Cardiac muscle cell (in vitro differentiated cells and primary cell): ENCODE data around the gene MRI1. TPM values are rescaled to one million over a fixed set of nuclear protein-coding genes. Genes with fewer than 3 reads are reported as not detected.
A peak's percentile ranks its signal among the peaks of the same experiment; 100 is the strongest.
"Not testable (repeated sequence)": the region's sequence is repeated elsewhere in the genome, so short reads cannot be mapped to it uniquely, and the experiment has no call there.

Source experiments
- DNase-seq, 2 donors: peaks; one replicate each; pipeline versions ENCODE4 v3.0.0 to v3.0.0-alpha.2; 2010 to 2017; ENCODE audit warnings: low read depth in 1 of 2, low spot score in 1 of 2
- H3K27ac ChIP-seq: fragments of 200-600 bp; sonication (generic); 2 replicates; pipeline ENCODE4 v1.5.1; 2016
- H3K27me3 ChIP-seq: fragments of 200-600 bp; sonication (generic); 2 replicates; pipeline ENCODE4 v1.6.0; 2016; ENCODE audit warnings: control low read depth
- H3K36me3 ChIP-seq: fragments of 200-600 bp; sonication (generic); 2 replicates; pipeline ENCODE4 v1.5.1; 2016; ENCODE audit warnings: control low read depth
- H3K4me1 ChIP-seq: fragments of 200-600 bp; sonication (generic); 2 replicates; pipeline ENCODE4 v1.8.1; 2017; ENCODE audit warnings: low read depth, mild to moderate bottlenecking, mixed run types
- H3K4me3 ChIP-seq: fragments of 200-600 bp; sonication (generic); 2 replicates; pipeline ENCODE4 v1.5.1; 2016; ENCODE audit warnings: mild to moderate bottlenecking
- H3K9me3 ChIP-seq: fragments of 200-600 bp; sonication (generic); 2 replicates; pipeline ENCODE4 v1.5.1; 2017; ENCODE audit warnings: low read depth, mild to moderate bottlenecking, control low read depth
- polyA plus RNA-seq: library from polyadenylated mRNA; unstranded; fragments of >200 nt; fragmentation: Nextera tagmentation; extraction: Ambion mirVana; gene quantifications from 2 replicates; pipeline ENCODE4 v1.2.1, GENCODE V29; 2016
- total RNA-seq: library from RNA; depleted of rRNA; stranded (reverse); fragments of >200 nt; gene quantifications from 2 replicates; pipeline ENCODE4 v1.2.3, GENCODE V29; 2016
- TF ChIP-seq, protein P1 (sequence below): IDR thresholded peaks from 2 replicates; pipeline ENCODE4 v1.5.1; 2012; ENCODE audit warnings: low read depth, mild to moderate bottlenecking, low read length

Gene MRI1
- total and polyA plus RNA-seq, 2 experiments from 2014 or later, result 24.8 to 92.4 TPM

DNA sequence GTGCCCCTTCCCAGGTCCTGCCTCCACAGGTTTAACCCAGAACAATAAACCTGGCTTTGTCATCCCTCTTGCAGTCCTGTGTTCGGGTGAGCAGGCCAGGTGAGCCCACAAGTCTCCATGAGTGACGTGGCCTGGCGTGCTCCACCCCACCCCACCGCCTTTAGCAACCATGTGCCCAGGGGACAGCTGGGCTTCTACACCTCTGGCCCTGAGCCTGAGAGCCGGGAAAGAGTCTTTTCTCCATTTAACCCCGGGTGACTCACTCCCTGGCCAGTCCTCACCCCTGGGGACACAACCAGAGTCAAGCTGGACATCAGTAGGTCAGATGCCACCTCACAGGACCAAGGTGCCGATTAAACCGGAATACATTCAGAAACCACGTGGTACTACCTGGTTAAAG lies 14.1 kb downstream of the MRI1 start:
- Histone ChIP-seq H3K27me3 (no peaks in the 10 kb centered on the region), H3K4me1 (peaks cover 10% of the 10 kb centered on the region), H3K4me3 (no peak overlapping the region), H3K9me3 (no peaks in the 10 kb centered on the region), H3K27ac (peak overlapping the region; percentile 19), H3K36me3 (peaks cover 9% of the 10 kb centered on the region)
- DNase-seq, result no peak
- TF ChIP-seq, protein P1, sequence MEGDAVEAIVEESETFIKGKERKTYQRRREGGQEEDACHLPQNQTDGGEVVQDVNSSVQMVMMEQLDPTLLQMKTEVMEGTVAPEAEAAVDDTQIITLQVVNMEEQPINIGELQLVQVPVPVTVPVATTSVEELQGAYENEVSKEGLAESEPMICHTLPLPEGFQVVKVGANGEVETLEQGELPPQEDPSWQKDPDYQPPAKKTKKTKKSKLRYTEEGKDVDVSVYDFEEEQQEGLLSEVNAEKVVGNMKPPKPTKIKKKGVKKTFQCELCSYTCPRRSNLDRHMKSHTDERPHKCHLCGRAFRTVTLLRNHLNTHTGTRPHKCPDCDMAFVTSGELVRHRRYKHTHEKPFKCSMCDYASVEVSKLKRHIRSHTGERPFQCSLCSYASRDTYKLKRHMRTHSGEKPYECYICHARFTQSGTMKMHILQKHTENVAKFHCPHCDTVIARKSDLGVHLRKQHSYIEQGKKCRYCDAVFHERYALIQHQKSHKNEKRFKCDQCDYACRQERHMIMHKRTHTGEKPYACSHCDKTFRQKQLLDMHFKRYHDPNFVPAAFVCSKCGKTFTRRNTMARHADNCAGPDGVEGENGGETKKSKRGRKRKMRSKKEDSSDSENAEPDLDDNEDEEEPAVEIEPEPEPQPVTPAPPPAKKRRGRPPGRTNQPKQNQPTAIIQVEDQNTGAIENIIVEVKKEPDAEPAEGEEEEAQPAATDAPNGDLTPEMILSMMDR, result no peak

DNA sequence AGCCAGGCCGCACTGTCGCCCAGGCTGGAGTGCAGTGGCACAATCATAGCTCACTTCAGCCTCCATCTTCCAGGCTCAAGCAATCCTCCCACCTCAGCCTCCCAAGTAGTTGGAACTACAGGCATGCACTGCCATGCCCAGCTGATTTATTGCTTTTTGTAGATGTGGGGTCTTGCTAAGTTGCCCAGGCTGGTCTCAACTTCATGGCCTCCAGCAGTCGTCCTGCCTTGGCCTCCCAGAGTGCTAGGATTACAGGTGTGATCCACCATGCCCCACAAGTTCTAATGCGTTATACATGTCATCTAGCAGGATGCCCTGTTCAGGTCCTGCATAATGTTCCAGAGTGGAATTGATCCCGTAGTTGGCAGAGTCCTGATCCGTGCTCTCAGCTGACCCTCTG lies 14.5 kb downstream of the MRI1 start:
- Histone ChIP-seq H3K9me3 (no peaks in the 10 kb centered on the region), H3K4me1 (peaks cover 10% of the 10 kb centered on the region), H3K27me3 (no peaks in the 10 kb centered on the region), H3K4me3 (no peak overlapping the region), H3K36me3 (peaks cover 9% of the 10 kb centered on the region), H3K27ac (peak overlapping the region; percentile 19)
- DNase-seq, result no peak
- TF ChIP-seq, protein P1, result no peak

DNA sequence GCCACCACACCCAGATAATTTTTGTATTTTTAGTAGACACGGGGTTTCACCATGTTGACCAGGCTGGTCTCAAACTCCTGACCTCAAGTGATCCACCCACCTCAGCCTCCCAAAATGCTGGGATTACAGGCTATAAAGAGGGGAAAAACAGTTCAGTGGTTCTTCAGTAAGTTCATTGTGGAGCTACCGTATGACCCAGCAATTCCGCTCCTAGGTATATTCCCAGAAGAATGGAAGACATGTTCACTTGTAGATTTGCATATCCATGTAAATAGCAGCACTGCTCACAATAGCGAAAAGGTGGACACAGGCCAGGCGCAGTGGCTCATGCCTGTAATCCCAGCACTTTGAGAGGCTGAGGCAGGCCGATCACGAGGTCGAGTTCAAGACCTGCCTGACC lies 15.5 kb downstream of the MRI1 start:
- peaks cover 10% of the 10 kb centered on the region for H3K4me1 ChIP-seq
- not testable (repeated sequence) for H3K27me3 ChIP-seq, DNase-seq, H3K9me3 ChIP-seq, H3K36me3 ChIP-seq, H3K27ac ChIP-seq, H3K4me3 ChIP-seq

DNA sequence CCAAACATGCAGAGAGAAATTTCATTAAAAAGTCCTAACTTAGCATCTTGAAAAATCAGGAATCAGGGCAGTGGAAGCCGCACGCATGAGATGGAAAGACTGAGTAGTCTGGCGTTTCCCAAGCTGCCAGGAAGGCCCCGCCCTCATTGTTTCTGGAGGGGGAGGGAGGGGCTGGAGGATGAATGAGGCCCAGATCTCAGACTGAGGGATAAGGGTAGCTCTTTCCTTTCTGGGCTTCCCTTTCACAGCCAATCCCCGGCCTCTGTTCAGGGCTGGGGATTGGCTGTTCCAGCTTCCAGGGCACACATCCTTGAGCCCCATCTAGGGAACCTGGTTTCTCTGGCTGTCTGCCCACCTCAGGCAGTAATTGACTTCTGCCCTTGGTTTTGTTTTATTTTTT lies 17.2 kb downstream of the MRI1 start:
- DNase-seq, result peak; percentile 67 to 94
- Histone ChIP-seq H3K27ac (no peak overlapping the region), H3K36me3 (peaks cover 9% of the 10 kb centered on the region), H3K4me1 (peaks cover 7% of the 10 kb centered on the region), H3K4me3 (no peak overlapping the region), H3K9me3 (no peaks in the 10 kb centered on the region), H3K27me3 (no peaks in the 10 kb centered on the region)
- TF ChIP-seq, protein P1, result no peak

DNA sequence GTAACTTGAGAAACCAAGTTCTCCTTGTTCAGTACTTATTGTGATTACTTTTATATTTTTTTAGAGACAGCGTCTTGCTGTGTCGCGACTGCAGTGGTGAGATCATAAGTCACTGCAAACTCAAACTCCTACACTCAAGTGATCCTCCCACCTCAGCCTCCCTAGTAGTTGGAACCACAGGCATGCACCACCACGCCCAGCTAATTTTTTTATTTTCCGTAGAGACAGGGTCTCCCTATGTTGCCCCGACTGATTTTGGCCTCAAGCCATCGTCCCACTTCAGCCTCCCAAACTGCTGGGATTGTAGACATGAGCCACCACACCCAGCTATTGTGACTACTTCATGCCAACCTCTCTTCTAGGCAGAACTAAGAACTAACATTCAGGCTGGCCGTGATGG lies 18.2 kb downstream of the MRI1 start:
- peaks cover 7% of the 10 kb centered on the region for H3K4me1 ChIP-seq
- peaks cover 9% of the 10 kb centered on the region for H3K36me3 ChIP-seq
- H3K9me3 ChIP-seq, result no peaks in the 10 kb centered on the region
- H3K27ac ChIP-seq, result no peak overlapping the region
- DNase-seq, result peak in 1 of 2 donors; percentile 21
- no peak overlapping the region for H3K4me3 ChIP-seq
- H3K27me3 ChIP-seq, result no peaks in the 10 kb centered on the region
- TF ChIP-seq, protein P1, result no peak

DNA sequence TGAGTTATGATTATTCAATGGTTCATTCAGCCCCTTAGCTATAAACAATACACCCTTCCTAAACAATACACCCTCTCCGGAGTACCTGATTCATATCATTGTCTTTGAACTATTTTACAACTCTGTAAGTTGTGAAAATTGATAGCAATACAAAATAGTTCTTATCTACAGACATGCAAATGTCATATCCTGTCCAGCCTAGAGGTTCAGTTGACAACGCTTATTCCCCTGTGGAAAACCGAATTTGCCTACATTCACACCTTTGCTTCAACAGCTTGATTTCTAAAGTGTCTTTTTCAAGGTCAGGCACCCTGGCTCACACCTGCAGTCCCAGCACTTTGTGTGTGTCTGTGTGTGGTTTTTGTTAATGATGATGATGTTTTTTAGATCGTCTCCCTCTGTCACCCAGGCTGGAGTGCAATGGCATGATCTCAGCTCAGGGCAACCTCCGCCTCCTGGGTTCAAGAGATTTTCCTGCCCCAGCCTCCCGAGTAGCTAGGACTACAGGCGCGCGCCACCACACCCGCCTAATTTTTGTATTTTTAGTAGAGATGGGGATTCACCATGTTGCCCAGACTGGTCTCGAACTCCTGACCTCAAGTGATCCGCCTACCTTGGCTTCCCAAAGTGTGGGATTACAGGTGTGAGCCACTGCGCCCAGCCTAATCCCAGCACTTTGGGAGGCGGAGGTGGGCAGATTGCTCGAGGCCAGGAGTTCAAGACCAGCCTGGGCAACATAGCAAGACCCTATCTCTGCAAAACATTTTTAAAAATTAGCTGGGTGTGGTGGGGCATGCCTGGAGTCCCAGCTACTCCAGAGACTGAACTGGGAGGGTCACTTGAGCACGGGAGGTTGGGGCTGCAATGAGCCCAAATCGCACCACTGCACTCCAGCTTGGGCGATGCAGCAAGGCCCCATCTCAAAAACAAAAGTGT lies 19.5 kb downstream of the MRI1 start:
- Histone ChIP-seq H3K27ac (no peak overlapping the region), H3K4me3 (no peak overlapping the region), H3K4me1 (peaks cover 7% of the 10 kb centered on the region), H3K9me3 (no peaks in the 10 kb centered on the region), H3K27me3 (no peaks in the 10 kb centered on the region), H3K36me3 (peaks cover 3% of the 10 kb centered on the region)
- TF ChIP-seq, protein P1, result no peak
- DNase-seq, result no peak
